ENCODE measurements around the gene ABTB1. TPM values are rescaled to one million over a fixed set of nuclear protein-coding genes. Genes with fewer than 3 reads are reported as not detected.

ABTB1 gene
- polyA plus RNA-seq (2013, experiment 1 of 2; ENCODE audit: insufficient read length), result 25.6 TPM
- polyA plus RNA-seq (2013, experiment 2 of 2; ENCODE audit: insufficient read length), result 22.7 TPM

DNA sequence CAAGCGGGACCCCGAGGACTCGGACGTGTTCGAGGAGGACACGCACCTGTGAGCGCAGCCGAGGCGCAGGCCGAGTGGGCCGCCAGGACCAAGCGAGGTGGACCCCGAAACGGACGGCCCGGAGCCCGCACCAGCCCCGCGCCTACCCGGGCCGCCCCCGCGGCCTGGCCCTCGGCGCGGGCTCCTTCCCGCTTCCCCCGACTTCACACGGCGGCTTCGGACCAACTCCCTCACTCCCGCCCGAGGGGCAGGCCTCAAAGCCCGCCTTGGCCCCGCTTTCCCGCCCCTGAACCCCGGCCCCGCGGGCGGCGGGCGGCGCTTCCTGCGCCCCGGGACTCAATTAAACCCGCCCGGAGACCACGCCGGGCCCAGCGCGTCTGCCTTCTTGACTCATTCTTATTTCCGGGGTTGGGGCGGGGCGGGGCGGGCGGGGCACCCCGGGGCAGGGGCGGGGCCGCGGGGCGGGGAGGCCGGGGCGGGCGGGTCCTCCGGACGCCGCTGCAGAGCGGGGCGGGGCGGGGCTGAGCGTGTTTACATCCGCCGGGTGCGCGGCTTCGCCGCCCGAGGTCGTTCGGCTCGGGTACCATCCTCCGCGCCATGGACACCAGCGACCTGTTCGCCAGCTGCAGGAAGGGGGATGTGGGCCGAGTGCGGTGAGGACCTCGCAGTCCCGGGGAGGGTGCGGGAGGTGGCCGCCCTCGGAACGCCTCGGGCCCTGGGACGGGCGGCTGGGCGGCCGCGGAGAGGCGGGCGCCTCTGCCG, at the start of gene ABTB1:
Gene ABTB1 (plus strand): TSS at position 524 of the 762 bp plus-strand sequence. CDS start 74 bp downstream, at position 598.
- DNase-seq, result peak; percentile 85

DNA sequence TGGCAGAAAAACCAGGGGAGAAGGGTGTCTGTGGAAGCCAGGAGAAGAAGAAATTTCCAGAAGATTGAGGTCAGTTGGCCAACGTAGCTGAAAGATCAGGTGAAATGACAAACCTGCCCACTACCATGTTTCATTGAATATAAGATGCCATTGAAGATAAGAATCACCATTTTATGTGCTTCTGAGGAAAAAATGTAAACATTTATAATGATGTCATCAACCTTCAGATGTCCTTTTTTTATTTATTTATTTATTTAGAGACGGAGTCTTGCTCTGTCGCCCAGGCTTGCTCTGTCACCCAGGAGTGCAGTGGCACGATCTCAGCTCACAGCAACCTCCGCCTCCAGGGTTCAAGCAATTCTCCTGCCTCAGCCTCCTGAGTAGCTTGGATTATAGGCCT, 48.7 kb upstream of the ABTB1 start:
- DNase-seq, result no peak

DNA sequence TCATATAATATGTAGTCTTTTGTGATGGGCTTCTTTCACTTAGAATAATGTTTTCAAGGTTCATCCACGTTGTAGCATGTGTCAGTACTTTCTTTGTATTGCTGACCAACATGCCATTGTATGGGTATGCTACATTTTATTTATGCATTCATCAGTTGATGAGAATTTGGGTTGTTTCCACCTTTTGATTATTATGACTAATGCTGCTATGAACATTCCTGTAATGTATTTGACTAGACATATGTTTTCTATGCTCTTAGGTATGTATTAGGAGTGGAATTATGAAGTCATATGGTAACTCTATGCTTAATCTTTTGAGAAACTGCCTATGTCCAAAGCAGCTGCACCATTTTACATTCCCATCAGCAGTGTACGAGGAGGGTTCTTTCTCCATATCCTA, 46.9 kb upstream of the ABTB1 start:
- peak; percentile 30 for DNase-seq

DNA sequence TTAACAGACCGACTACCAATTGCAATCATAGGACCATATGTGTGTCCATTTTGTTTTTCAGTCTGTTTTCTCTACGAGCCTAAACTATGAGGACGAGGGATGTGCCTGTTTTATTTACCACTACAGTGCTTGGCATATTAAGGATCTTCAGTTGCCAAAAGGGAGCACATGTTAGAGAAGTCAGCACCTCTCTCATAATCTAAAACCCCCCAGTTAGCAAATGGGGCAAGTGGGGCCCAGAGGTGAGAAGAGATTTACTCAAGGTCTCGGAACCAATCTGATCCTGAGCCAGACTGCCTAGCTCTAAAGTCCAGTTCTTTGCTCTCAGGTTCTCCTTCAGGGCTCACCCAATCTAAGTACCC, 44.3 kb upstream of the ABTB1 start:
- no peak for DNase-seq

- DNase-seq, result peak; percentile 64
Observed at GRCh38 chr3:127628788-127629466, 43.8 kb upstream of the ABTB1 start, which contains the start of gene PODXL2. TSS of gene PODXL2 (plus strand) at chr3:127629185. CDS start at chr3:127629220, 35 bp downstream.

DNA sequence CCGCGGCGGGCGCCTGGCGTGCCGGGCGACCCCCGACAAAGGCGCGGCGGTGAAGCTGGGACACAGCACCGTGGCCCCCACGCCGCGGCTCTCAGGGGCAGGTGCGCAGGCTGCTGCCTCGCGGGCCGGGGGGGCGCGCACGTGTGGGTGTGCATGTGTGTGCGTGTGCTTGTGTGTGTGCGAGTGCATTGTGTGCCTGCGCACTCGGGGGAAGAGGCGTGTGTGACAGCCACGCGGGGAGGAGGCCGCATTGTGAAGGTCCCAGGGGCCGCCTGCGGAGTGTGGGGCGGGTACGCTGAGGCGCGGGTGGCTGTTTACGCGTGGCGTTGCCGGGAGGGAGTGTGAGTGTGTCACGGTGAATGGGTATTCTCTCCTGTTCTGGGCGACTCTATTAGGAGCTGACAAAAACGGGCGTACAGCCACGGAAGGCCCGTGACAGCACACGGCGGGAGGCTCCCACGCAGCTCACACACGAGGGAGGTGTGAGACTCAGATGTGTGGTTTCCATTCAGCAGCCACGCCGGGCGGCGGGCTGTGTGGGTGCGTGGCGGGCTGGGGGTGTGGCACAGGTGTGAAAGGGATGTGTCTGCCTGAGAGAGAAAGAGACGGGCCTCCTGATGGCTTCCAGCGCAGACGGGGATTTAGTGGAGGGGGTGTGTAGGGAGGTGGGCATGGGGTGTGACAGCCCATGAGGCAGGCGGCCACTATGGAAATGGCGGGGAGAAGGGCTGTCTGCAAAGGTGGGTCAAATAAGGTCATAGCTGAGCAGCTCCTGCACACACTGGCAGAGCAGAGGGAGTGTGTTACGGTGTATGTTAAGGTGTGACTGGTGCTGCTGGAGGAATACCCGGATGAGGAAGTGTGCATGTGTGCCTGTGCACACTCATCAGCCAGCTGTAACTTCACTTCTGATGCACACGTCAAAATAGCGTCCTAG, 43.0 kb upstream of the ABTB1 start:
- DNase-seq, result no peak

GRCh38 chr3:127630811-127631714, 41.7 kb upstream of the ABTB1 start:
- DNase-seq, result no peak

- no peak for DNase-seq
Observed at GRCh38 chr3:127632035-127632820, 40.5 kb upstream of the ABTB1 start.

- DNase-seq, result no peak
Observed at GRCh38 chr3:127634653-127635052, 38.1 kb upstream of the ABTB1 start.

DNA sequence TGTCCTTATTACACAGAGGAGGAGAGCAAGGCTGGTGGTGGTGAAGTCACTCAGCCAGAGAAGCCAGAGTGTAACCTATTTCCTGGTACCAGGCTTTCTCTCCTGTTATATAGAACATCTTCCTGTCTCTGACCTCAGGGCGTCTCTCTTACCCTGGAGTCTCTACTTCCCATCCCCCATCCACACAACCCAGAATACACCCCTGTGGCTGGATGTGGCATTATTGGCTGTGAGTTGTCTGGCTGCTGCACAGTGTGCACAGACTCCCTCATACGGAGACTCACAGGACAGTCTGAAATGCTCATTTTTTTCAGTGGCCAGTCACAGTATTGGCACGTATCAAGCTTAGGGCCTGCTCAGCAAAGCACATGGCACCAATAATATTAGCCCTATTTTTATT, 35.2 kb upstream of the ABTB1 start:
- peak; percentile 38 for DNase-seq

- no peak for DNase-seq
Observed at GRCh38 chr3:127637971-127638370, 34.8 kb upstream of the ABTB1 start.

DNA sequence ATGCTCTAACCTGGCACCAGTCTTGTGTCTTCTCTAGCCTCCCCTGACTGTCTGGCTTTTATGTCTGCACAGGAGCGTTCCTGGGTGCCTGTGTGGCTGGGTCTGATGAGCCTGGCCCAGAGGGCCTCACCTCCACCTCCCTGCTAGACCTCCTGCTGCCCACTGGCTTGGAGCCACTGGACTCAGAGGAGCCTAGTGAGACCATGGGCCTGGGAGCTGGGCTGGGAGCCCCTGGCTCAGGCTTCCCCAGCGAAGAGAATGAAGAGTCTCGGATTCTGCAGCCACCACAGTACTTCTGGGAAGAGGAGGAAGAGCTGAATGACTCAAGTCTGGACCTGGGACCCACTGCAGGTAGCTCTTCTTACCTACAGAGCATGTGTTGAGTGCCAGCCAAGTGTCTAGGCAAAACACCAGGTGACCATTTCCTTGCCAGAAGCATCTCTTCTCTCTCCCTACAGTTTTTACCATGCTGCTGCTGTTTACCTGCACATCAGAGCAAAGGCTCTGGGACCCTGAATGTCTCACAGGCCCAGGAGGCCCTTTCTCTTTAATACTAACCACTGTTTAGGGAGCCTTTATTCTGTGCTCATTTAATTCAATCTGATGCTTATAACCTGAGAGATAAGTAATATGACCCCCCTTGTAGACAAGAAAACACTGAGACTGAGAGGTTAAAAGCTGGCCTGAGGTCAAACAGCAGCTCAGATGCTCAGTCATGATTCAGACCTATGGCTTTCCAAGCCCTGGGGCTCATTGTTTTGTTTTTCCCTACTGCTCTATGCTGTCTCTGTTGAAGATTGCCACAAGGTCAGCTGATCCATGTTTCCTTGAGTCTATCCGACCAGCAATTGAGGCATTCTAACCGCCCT, 33.3 kb upstream of the ABTB1 start:
- peak; percentile 37 for DNase-seq

GRCh38 chr3:127640042-127640355, 32.8 kb upstream of the ABTB1 start:
- no peak for DNase-seq

DNA sequence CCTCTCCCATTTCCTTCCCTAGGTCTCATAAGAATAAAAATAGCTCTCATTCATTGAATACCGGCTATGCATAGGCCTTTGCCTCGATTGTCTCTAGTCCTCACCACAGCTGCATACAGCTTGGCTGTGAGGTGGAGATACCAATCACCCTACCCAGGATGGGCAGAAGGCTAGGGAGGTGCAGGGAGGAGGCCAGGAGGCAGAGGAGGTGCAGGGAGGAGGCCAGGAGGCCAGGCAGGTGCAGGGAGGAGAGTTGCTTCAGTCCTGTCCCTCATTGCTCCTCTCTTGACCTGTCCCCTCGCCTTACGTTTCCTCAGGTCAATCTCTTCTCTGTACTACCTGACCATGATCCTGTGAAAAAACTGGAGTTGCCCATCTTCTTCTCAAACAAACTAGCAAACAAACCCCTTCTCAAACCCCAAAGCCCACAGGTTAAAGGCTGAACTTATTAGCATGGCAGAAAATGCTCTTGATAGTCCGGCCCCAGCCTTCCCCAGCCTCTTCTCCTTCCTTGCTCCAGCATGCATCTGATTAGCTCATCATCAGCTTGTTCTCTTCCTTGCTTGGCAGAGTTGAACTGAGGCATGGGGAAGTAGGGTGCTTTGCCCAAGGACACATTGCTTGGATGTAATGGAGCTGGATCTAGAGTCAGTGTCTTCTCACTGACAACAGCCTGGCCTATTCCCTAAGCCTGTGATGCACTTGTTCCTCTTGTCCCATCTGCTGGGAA, 27.9 kb upstream of the ABTB1 start:
- no peak for DNase-seq

GRCh38 chr3:127645371-127646015, 27.3 kb upstream of the ABTB1 start:
- no peak for DNase-seq

GRCh38 chr3:127646501-127647046, 26.2 kb upstream of the ABTB1 start:
- DNase-seq, result peak; percentile 23

GRCh38 chr3:127647166-127647844, 25.4 kb upstream of the ABTB1 start:
- DNase-seq, result no peak

GRCh38 chr3:127647845-127648204, 24.9 kb upstream of the ABTB1 start:
- no peak for DNase-seq
